GM21825 (cell line): ENCODE measurements around the gene CIB4.

Source experiments
- ATAC-seq: cut with Tn5 transposase; IDR thresholded peaks from one replicate; pipeline ENCODE4 v1.9.1; 2021; ENCODE audit warnings: mild to moderate bottlenecking, moderate library complexity; ENCODE audit not compliant: unreplicated experiment

CIB4 gene

DNA sequence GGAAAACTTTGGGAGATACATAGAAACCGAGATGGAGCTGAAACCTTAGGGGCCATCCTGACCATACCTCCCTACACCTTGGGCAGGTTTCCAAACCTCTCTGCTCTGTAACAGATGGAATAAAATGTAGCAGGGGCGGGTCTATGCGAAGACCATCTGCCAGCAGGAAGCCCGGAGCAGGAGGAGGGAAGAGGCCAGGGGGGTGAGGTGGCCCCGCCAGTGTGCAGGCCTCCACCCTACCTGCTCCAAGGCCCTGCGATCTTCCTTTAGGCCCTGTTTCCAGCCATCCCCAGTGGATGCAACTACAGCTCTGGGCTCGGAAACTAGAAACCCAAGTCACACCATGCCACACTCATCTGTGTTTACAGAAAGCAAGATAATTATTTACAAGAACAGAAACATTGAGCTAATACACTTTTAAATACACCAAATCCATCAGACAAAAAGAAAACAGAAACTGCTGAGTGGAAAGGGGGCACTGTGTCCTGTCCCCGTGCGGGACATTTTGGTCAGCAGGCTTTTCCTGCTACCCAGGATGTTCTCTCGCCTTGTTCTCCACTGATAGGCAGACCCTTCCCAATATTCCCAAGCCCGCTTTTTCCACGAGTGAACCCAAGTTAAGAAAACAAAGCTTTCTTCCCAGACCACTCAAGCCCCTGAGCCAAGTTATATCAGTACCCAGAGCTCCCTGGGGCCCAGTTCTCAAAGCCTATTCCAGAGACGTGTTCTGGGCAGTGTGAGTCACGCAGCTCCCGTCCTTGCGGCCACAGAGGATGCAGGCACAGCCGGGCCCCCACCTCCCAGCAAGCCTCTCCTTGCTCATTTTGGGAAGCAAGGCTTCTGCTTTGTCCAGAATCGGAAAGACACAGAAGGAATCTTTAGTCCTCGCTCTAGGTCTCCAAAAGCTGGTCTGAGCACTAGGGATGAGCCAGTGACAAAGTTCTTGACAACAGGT is 17.3 kb downstream of the CIB4 start:
- no peak for ATAC-seq

DNA sequence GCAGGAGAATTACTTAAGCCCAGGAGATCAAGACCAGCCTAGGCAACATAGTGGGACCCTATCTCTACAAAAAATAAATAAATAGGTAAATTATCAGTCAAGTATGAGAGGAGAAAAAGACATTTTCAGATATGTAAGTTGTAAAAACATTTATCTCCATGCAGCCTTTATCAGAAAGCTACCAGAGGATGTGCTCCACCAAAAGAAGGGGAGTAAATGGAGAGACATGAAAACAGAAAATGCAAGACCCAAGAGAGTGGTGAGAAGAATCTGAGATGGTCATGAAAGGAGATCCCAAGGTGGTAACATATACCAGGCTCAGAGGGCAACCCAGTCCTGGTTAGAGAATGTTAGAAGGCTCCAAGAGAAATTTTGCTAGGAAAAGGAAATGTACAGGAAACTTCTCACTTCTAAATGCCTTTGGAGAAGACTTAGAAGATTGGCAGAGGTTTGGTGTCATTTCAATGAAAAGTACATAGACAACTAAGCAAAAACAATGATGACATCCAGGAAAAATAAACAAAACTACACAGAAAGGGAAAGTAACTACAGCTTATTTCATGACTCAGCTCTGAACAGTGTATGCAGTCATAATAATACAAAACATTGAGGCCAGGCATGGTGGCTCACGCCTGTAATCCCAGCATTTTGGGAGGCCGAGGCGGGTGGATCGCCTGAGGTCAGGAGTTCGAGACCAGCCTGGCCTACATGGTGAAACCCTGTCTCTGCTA is 19.5 kb downstream of the CIB4 start:
- no peak for ATAC-seq

DNA sequence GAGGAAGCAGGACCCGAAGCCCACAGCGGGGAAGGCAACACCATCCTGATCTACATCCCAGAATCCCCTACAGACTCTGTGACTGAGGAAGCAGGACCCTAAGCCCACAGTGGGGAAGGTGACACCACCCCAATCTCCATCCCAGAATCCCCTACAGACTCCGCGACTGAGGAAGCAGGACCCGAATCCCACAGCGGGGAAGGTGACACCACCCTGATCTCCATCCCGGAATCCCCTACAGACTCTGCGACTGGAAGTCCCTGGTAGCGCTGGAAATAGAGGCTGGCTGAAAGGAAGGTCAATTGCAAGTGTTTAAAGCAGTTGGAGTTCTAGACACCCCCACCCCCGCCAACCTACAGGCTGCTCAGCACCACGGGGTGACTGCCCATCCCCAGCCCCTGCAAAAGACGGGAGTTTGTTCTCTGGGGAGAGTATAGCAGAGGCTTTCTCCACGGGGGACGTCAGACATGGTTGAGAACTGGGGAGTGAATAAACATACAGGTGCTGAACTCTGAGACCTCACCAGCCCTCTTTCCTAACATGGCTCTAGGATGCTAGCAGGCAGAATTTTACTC is 21.0 kb downstream of the CIB4 start:
- no peak for ATAC-seq

DNA sequence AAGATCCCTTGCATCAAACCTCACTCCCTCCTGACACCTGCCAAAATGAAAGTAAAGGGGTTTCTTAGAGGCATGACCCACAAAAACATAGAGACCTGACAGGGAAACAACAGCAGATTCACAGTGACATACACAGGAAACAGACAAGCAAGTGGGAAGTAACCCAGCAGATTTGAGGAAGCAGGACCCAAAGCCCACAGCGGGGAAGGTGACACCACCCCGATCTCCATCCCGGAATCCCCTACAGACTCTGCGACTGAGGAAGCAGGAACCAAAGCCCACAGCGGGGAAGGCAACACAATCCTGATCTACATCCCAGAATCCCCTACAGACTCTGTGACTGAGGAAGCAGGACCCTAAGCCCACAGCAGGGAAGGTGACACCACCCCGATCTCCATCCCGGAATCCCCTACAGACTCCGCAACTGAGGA is 21.6 kb downstream of the CIB4 start:
- ATAC-seq, result no peak

DNA sequence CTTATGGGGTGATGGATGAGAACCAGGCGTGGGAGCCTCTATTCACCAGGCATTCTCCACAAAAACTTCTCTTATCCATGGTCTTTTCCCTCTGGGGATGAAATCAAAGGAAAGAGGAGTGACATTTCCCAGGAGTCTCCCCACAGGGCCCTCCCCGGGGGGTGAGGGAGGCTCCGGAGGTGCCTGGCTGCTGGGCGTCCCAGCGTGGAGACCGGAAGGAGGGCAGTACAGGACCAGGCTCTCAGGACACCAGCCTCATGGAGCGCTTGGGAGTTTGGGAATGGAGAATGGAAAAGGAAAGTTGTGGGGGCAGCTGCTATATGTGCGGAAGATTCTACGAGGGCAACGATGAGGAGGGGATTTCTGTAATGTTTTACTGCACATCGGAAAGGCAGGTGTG is 22.1 kb downstream of the CIB4 start:
- ATAC-seq, result no peak

DNA sequence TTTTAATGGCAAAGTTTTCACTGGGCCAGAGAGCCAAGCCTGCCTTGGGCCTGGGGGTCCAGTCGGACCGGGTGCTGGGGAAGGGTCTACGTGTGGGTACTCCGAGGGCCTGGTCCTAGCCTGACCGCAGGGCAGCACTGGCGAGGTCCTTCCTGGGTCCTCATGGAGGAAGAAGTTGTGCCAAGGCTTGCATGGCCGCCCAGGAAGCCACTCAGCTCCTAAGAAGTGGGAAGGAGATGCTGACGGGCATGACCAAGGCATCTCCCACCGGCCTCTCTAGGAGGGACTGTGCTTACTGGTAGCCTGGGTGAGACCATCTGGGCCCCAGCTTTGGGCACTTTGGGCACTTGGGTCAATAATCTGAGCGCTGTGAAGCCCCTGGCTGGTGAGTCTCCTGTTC is 22.6 kb downstream of the CIB4 start:
- no peak for ATAC-seq

DNA sequence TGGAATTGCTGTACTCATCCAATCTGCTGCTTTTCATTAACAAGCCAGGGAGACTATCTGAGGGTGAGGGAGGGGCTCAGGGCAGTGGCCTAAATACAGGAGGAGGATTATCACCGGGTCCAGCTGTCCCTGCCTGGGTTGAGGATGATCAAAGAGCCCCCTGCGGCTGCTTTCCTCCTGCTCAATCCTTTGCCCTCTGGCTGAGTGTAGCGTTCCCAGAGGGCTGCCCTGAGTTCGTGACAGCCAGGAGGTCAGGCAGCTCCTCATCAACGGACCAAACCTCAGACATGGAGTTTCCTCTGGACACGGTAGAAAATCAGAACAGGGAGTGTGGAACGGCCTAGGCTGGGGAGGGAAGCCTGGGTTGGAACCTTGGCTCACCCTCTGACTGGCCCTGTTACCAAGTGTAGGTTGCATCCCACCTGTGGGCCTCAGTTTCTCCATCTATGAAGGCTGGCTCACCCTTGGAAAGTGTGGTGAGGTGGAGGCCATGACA is 23.5 kb downstream of the CIB4 start:
- ATAC-seq, result no peak

DNA sequence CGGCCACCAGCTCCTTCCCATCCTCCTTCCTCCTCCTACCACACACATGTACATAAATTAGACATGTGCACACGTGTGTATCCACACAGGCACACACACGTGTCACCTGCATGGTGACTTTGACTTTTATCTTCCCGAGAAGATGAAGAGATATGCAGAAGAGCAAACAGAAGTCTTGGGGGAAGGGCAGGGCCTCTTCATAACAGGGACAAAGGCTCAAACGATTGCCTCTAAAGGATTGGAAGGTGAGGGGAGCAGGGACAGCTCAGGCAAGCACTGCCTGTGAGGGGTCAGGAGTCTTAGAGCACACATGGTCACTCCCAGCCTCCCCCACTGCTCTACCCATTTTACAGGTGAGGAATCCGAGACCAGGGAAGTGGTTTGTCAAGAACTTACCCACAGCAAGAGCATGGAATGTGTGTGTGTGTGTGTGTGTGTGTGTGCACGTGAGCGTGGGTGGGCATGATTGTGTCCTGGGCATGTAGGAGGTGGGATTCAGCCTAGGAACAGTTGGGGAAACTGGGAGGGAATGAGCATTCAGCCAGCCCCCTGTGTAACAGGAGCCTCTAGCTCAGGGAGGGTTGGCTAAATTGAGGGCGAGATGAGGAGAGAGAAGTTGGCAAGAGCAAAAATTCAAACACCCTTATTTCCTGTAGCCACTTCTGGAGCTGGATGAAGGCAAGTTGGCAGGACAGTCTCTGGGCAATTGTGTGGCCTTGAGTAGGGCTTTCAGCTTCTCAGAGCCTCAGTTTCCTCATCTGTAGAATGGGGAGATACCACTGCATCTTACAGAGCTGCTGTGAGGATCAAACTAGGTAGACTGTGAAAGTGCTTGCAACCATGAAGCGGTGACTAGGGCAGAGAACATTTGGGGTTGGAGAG is 24.2 kb downstream of the CIB4 start:
- ATAC-seq, result no peak

DNA sequence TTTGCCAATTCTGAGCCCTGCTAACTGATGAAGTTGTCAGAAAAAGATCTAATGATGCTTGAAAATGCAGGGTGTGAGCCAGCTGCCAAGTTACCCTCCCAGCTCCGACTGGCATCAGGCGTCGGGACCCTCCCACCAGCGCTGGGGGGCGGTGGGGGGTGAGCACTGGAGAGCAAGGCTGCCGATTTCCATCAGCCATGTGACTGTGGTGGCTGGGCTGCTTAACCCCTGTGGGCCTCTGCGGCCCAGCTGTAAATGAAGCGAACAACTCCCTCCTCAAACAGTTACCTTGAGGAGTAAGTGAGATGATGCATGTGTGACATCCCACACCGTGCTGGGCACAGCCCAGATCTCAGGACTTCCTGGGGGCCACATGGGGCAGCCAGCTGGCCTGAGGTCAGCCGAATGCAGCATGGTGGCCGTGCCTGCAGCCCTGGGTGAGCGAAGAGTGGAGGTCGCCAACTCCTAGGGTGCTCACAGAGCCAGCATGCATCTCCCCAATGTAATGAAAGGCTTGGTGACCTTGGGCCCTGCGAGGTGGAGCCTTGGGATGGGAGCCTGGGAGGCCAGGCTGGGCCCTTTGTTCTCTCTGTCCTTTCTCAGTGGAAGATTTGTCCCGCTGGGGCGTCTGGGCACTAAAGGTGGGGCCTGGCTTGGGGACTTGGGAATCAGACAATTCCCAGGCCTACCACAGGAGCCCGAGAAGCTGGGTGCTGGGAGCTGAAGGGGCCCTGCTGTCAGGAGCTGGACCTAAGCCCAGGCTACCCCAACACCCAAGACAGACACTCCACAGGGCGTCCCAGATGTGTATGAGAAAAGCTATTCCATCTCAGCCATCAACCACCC is 25.1 kb downstream of the CIB4 start:
- no peak for ATAC-seq

DNA sequence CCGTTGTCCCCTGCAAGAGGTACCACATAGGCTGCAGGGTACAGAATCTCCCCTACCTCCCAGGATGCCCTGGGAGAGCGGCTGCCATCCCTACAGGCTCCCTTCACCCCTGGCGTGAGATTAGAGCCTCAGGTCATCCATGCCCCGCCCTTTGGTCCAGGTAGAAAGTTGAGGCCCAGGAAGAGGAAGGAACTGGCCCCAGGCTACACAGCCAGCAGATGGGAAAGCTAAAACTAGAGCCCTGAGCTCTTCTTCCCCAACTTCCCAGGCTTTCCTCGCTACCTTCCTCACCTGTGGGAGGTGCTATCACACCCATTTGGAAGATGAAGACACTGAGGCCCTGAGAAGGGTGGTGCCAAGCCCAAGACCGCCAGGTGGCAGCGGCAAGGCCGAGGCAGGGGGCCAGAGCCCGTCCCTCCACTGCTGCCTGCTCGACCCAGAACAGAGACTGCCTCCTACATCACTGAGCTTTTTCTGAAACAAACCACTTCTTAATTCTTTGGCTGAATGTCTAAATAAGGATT is 25.8 kb downstream of the CIB4 start:
- ATAC-seq, result no peak

DNA sequence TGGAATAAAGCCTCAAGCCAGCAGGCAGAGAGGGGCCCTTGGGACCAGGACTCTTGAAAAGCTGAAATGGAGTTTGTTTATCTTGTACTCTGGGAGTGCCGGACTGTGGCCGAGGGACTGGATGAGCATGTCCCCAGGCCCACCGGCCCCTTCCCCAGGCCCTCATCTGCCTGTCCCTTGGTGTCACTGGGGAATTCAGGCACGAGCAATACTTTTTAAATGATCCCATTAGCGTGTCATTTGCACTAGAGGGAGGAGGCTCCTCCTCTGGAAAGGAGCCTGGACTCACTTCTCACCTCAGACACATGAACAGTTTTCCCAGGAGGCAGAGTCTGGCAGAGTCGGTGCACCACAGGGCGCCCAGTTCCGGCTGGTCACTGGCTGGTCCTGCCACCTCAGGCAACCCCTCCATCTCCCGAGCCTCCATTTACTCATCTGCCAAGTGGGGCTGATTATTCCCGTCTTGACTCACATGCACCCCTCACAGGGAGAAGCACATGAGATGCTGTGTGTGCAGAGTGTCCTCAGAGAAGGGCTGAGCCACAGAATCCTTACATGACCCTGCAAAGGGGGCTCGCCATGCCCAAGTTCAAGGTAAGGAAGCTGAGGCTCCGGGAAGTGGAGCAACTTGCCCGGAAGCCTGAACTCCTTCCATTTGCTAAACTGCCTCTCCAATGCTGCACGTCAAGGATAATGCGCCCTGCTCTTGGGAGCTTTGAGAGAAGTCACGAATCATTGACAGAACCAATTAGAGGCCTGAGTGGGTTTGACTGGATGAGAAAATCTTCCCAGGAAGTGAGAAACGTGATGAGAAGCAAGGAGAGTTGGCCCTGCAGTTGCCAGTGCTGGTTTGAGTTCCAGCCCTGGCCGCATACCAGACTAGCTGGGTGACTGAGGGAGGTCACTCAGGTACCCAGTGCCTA is 26.7 kb downstream of the CIB4 start:
- ATAC-seq, result no peak

DNA sequence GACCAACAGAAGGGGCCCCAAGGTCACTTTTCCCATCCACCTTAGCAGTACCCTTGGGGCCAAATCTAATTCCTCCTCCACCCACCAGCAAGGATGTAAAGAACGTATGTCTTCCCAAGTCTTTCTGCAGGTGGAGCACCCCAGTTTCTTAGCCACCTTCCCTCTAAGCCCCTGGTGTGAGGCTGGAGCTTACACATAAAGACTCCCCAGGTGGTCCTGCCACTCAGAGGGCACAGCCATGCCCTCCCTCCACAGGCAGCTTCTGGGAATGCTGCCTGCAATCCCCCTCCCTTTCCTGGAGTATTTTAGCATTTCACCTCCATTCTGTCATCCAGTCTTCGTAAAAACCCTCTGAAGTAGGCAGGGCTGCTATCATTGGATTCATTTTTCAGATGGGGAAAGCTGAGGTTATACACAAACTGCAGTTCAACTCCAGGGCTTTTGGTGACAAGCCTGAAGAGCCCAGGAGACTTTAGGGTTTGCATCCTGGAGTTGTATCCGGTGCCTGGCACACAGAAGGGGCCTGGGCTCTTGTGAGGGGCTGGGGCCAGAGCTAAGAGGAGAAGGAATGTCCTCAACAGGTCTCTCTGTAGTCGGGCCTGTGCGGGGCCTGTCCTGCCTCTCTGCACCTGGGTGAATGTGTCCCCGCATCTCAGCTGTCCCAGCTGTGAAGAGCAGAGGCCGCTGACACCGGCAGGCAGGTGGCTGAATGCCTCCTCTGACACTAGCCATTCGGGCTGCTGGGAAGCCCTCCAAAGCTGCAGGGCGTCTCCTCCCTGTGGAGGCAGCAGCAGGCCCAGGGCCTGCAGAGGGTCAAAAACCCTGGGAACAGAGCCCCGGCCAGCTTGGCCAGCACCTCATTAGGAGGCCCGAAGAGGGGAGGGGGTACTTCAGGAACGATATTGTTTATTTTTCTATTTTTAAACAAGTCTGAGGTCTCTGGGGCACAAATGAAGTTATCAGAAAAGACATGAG is 27.6 kb downstream of the CIB4 start:
- no peak for ATAC-seq

DNA sequence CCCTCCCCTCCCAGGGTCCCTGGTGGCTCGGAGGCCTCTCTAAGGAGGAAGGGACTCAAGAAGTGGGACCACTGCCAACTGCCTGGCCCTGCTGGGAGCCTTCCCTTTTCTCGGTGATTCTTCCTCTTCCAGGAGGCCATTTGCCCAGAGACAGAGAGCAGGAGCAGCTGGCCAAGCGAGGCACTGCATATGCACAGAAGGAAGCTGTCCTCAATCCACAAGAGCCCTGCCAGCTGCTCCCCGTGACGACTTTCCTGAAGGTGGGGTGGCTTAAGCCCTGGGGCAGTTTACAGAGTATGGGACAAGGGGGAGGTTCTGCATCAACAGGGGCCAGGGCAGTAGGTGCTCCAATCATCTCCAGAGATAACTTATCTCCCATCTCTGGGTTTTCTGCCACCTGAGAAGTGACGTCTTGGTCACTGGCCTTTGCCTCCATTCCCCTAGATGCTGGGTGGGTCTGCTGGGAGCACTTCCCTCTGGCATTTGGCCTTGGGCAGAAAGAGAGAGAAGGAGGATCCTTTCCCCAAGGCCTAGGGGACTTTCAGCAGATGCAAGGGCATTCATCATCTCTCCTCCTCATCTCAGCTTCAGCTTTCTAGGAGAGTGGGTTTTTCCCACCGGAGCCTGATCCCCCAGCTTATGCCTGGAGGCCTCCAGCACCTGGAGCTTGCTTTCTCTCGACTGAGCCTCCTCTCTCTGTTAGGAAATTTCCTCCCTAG is 28.5 kb downstream of the CIB4 start:
- ATAC-seq, result no peak

DNA sequence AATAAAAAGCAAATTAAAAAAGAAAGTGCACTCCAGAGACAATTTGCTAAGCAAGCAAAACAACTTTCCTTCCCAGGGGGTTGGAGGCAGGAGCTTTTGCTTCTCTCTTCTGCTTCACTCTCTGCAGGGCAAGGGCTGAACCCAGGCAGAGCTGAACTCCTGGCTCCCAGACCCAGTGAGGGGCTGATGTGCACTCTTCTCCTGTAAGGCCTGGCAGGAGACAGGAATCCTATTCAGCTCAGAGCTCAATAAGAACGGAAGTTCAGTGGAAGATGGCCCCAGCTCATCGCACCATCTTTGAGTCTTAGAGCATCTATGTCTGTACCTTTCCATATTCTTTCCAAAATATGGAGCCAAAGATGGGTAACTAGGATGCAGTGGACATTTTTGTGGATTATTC is 29.1 kb downstream of the CIB4 start:
- no peak for ATAC-seq

DNA sequence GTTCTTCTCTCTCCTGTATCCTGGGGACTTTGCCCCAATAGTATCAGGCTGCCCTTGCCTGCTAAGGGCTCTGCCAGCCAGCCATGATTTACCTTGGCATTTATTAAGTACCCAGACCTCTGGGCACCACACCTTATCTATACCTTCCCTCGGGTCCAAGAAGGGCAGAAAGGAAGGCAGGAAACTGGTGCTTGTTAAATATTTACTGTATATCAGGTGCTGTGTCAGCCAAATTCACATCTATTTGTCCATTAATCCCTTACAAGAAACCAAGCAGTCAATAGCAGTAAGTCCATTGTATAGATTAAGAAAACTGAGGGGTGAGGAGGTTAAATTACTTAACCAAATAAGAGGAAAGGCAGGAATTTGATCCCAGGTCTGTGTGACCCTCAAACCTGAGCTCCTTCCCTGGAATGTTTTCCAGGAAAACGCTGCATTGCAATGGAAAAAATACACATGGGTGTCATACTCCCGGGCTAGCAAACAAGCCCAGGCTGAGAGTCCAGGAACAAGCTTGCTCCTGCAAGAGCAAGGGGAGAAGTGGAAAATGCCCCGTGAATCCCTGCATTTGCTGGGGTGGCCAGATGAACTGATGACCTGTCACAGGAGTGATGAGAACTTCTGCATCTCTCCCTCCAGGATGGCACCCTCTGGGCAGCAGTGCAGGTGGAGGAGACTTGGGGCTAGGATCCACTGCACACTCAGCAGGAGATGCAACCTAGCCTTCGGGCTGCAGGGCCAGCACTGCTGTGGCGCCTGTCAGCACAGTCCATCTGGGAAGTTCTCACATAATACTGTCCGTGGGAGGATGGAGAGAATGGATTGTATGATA is 30.4 kb downstream of the CIB4 start:
- no peak for ATAC-seq

DNA sequence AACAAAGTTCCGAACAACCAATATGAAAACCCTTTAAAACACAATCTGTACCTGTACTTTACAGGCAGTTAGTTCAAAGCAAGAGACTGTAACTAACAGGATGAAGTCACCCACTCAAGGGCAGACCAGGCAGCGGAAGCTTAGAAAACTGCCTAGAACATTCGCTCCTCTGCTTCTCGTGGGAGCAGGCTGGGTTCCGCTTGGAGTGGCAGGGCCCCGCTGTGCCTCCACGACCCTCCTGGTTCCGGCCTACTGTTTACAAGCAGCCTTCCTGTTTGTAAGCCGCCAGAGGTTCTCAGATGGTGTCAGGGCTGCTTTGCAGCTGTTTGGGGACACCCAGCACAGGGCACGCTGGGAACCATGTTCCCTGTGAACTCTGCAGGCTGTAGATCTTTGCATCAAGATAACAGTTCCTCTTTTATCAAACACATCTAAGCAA is 31.3 kb downstream of the CIB4 start:
- no peak for ATAC-seq
